CD4-positive, alpha-beta T cell treated with Interleukin-6 for 4 hours (primary cell): ENCODE results near the gene RELN.

ENCODE experiments used
- DNase-seq: peaks from one replicate; pipeline ENCODE4 v3.0.0-alpha.2; 2020; ENCODE audit warnings: mixed read lengths

Gene RELN

GRCh38 chr7:103889451-103889850, 100.0 kb downstream of the RELN start:
- DNase-seq = no peak

DNA sequence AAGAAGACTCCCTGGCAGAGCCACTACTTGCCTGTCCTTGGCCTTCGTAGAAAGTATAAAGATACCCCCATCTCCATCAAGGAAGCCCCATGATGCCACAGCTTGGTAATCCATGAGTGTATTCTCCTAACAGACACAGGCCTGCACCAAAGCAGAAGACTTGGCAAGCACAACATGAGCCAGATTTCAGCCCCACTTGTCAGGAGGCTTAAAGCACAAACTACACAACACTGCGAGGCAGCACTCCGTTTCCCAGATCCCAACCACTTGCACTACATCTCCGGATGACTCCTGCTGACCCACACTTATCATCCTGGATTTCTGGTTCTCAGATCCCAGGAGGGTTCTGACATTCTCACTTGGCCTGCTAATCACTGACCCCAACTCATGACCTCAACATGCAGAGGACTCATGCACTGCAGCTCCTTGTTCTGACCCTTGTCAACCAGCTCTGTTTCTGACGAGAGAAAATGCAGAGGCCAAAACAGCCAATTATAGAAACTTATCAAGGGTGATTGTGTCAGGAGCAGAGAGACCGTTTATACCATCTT, 100.8 kb downstream of the RELN start:
- no peak for DNase-seq

GRCh38 chr7:103887853-103888602, 101.4 kb downstream of the RELN start:
- DNase-seq = no peak

DNA sequence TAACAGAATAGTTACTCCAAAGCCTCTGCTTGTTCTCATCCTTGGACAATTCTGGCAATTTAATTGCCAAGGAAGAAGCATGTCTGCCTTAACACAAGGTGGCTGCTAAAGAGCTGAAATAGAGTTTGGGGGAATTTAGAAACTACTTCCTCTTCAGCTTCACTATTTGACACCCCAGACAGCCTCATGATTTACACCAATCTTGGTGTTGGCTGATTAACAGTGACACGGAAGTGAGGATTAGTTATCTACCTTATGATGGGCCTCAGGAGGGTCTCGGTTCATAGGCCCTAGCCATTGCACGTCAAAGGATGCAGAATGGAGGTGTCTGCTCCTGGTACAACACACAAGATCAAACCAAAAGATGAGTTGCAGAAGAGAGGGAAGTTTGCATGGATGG, 102.4 kb downstream of the RELN start:
- no peak for DNase-seq

DNA sequence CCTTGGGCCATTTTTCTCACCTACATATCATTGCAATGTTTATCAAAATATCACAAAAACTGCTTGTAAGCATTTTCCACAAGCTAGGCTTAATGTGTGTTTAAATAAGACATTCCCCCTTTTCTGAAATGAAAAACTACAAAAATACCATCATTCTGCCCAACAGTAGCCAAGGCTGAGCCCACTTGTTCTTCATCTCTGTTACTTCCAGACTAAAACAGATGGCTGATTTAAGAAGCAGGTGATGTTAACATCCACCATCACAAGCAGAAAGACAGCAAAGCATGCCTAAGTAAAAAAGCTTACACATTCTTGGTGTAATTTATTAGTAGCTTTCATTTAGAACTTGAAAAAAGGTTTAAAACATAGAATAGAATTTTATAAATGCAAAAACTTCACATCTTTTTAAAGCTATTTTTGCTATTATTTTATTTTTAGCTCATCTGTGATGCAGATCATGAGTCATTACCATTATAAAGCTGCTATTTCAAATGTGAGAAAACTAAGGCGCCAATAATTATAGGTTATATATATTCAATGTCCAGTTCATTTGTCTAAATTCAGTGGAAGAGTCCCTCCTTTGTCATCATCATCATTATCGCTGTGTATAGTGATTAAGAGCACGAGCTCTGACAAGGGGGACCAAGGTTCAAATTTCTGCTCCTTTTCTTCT, 109.4 kb downstream of the RELN start:
- DNase-seq = no peak

GRCh38 chr7:103879411-103879810, 110.0 kb downstream of the RELN start:
- DNase-seq = no peak

DNA sequence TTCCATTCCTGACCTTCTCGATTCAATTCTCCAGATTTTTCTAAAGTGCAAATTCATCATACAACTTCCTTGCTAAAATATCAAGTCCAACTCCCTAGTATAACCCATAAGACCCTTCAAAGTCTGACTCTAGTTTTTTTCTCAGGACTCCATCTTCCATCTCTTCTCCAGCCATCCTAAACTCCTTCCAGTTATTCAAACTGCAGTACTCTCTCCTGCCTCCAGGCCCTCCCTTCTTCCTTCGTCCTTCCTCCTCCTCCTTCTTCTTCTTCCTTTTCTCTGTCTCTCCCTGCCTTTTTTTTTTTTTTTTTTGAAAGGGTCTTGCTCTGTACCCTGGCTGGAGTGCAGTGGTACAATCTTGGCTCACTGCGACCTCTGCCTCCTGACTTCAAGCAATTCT, 111.9 kb downstream of the RELN start:
- no peak for DNase-seq

DNA sequence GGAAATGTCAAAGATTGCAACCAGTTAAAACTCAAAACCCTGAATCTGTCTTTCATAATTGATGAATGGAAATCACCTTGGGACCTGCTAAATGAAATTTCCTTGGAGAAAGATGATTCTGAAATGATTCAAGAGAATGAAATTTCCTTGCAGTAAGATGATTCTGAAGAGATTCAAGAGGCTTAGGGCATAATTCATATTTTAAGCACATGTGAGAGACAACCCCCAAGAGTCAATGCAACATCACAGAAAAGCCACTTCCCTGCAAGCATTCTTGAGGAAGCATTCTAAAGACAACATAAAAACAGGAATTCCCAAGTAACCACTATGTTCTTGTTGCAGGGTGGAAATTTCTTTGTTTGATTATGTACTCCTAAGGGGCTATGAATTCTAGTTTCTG, 113.7 kb downstream of the RELN start:
- DNase-seq = no peak

GRCh38 chr7:103871473-103871872, 118.0 kb downstream of the RELN start:
- no peak for DNase-seq

- DNase-seq = no peak
Measured at GRCh38 chr7:103870664-103871063, 118.8 kb downstream of the RELN start.

GRCh38 chr7:103867874-103868273, 121.6 kb downstream of the RELN start:
- no peak for DNase-seq

DNA sequence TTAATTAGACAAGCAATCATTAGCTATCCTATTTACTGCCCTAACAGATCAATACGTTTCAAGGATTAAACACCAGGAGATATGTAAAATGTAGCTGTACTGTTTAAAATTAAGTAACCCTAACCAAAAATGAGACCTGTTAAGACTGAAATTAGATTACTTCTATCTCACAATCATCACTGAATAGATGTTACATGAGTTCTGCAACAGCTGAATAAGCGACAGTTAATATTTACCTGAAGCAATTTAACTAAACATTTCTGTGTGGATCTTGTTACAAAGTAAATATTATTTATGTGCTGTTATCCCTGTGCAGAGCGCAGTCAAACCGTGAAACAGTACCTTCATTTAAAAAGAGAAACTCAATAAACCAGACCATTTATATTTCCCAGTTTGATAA, 122.5 kb downstream of the RELN start:
- DNase-seq = no peak

GRCh38 chr7:103865442-103865841, 124.0 kb downstream of the RELN start:
- DNase-seq = no peak

DNA sequence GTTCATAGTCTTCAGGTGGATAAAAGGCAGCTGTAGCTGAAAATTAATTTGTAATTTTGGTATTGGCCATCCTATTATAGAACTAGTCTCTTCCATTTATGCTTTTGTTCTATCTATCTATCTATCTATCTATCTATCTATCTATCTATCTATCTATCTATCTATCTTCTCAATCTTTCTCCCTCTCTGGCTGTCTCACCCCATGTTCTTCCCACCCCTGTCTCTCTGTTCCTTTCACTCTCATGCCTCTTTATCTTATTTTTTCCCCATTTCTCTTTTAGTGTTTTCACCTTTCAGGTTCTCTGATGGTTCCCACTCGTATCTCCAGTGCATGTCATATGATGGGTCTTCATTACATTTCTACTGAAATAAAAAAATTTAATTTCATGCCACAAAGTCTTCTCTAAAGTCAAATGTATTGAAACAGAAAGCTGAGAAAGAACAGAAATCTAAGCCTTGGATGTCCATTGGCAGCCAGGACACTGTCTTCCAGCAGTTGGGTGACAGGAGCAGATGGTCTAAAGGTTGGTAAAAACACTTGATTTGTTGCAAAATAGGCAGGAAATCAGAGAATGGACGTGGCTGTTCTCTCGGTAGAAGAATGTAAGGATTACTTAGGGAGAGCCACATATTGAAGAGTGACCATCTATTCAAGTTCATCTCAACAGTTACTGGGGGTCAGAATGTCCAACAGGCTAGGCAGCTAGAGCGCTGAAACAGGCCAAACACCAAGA, 127.0 kb downstream of the RELN start:
- no peak for DNase-seq

- DNase-seq = no peak
Measured at GRCh38 chr7:103859709-103860108, 129.7 kb downstream of the RELN start.

DNA sequence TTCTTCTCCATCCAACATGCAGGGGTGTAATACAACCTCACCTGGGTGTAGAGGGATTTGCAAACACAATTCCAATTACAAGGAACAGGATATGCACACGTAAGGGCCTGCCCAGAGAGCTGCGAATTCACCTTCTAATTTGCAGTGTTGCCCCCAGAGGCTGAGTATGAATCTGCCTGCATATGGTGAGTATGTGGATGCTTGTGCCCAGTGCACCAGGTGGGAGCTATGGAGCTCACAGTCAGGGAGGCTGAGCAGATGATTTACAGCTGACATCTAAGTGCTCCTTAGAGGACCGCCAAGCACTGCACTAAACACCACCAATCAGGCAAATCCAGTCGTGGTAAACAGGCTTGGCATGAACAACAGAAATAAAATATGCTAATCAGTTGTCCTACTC, 132.0 kb downstream of the RELN start:
- DNase-seq = no peak

DNA sequence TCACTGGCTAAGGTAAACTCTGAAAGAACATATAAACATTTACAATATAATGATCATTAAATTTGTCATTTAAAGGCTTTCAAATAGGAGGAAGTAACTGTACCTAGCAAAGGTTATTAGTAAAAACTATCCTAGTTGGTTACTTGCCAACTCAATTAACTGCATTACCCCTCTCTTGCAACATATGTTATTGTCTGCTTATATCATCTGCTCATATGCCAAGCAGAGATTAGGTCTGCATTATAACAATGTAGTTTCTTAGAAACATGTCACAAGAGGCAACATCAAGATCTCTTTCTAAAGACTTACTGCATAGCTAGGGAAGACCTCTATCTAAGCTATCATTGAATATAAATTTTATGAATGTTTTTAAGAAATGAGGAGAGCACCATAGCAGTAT, 132.5 kb downstream of the RELN start:
- no peak for DNase-seq

DNA sequence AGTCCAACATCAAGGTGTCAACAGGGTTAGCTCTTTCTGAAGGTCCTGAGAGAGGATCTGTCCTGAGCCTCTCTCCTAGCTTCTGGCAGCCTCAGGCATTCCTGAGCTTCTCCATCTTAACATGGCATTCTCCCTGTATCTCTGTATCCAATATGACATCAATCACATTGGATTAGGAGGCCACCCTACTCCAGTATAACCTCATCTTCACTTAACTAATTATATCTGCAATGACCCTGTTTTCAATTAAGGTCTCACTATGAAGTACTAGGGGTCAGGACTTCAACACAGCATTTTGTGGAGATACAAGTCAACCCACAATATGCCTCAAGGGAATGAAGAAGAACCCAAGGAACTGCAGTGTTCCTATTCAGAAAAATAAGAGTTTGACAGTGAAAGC, 133.8 kb downstream of the RELN start:
- DNase-seq = no peak

DNA sequence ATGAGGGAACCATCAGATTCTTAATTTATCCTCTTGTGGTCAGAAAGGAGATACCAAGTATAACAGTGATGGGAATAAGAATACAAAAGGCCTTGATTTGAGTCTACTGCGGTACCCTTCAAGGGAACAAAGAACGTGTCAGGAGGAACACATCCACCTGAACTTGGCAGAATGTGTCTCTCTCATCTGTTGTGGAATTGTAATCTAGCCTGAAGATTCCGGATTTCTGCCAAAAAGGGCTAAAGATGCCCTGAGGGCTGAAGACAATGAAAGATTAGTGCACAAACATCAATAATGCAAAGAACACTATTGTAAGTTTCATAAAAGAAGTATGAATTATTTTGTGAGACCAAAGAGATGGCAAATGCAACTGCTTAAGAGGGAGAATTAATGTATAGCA, 134.8 kb downstream of the RELN start:
- no peak for DNase-seq

DNA sequence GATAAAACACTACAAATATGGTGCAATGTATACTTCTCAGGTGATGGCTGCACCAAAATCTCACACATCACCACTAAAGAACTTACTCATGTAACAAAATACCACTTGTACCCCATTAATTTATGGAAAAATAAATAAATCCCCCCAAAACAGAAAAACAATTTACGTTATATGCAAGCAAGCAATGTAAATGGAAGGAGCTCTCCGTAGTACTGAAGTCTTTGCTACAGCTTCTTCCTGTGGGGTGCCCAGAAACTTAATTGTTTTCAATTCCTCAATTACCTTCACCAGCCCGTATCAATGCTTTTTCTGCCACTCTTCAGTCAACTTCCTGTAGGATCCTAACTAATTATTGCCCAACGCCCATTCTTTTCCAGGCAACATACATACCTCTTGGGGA, 138.1 kb downstream of the RELN start:
- DNase-seq = no peak

GRCh38 chr7:103843689-103844480, 145.6 kb downstream of the RELN start:
- DNase-seq = no peak

- DNase-seq = no peak
Measured at GRCh38 chr7:103833401-103833800, 156.1 kb downstream of the RELN start.

DNA sequence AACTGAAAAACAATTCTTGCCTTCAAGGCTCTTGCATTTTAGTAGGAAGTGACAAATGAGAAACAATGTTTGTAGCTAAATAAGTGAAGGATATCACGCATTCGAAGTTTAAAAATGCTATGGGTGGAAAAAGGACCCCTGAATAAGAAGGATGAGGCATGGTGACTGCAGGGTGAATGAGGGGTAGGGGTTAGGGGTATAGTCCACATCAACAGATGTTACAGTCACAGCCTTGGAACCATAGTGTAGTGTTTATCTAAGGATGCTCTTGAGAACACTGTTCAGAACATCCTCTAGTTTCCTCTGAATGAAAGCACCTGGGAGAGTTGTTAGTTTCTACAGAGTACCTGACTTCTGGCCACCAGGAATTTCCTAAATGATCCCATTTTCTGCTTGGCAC, 157.0 kb downstream of the RELN start:
- DNase-seq = no peak
